ENCODE measurements around the gene LCN9. TPM values are rescaled to one million over a fixed set of nuclear protein-coding genes. Genes with fewer than 3 reads are reported as not detected.

The LCN9 gene
- total and polyA plus RNA-seq, 2 of the 4 experiments (the other 2 are of a cell fraction): not detected

DNA sequence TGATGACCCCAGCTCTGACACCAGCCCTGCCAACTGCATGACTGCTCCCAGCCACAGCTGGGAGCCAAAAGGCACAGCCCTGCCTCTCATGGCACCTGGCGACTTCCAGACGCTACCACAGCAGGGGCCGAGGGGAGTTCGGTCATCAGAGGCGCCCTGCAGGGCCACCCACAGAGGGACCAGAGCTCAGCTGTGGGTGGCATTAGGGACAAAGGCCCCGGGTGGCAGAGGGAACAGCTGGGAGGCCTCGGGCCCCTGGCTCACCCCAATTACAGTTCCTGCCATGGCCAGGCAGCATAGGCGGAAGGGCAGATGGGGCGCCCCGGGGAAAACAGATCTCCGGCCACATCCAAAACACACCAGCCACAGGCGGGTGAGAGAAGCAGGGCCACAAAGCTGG is 32.5 kb downstream of the LCN9 start:
- H3K4ac ChIP-seq (ENCODE audit: low read depth, low read length): no peak overlapping the region

More for the DNA sequence above, 32.5 kb downstream of the LCN9 start:
- ChIA-PET CTCF (no interaction called here), POLR2A (ENCODE audit: unreplicated experiment) (no interaction called here)
- H3K36me3 ChIP-seq (ENCODE audit: control insufficient read depth, insufficient read depth, low read length): no peaks in the 10 kb centered on the region
- H3K9ac ChIP-seq (ENCODE audit: low read depth, low read length): no peak overlapping the region
- H3K9me3 ChIP-seq (ENCODE audit: control insufficient read depth, insufficient read depth, low read length): no peaks in the 10 kb centered on the region
- peaks cover 2% of the 10 kb centered on the region; the same call in 1 of the 2 replicates for H3K27me3 ChIP-seq (ENCODE audit: control insufficient read depth, insufficient read depth, low read length)
- in situ Hi-C loops (cut with MboI; ENCODE audit: low sequenced_read_pairs): no loop called here
- 73% methylated on average over 6 of the region's 12 CpGs; no CpG with 5 or more reads in 1 of the 2 experiments for WGBS, 2 experiments (ENCODE audit: extremely low coverage in 2 of 2, insufficient read length in 1 of 2)
- H3K4me3 ChIP-seq (ENCODE audit: insufficient read depth, low read depth, low read length): no peak overlapping the region
- no peak overlapping the region for H2BK15ac ChIP-seq (ENCODE audit: low read depth, low read length)
- peaks cover 4% of the 10 kb centered on the region; the same call in 1 of the 2 replicates for H3K9me1 ChIP-seq (ENCODE audit: insufficient read depth, low read length)
- H2AK5ac ChIP-seq (ENCODE audit: low read depth, low read length): no peak overlapping the region
- no peak overlapping the region for H2BK20ac ChIP-seq (ENCODE audit: low read depth, low read length)
- H4K20me1 ChIP-seq (ENCODE audit: insufficient read depth, low read length): no peaks in the 10 kb centered on the region
- no peak overlapping the region for H2BK120ac ChIP-seq (ENCODE audit: low read depth, low read length)
- no peak overlapping the region for H3K14ac ChIP-seq (replicated peaks; ENCODE audit: low read depth, low read length)
- no peak overlapping the region for H4K91ac ChIP-seq (ENCODE audit: insufficient read depth, low read depth, low read length)
- H4K8ac ChIP-seq (ENCODE audit: low read depth in 2 of 2, low read length in 2 of 2): no peak overlapping the region
- H3K18ac ChIP-seq (ENCODE audit: low read depth, low read length): no peak overlapping the region
- no TSS peak for BruUV-seq (replicated peaks)
- H3K79me1 ChIP-seq (ENCODE audit: low read depth in 1 of 2, low read length in 2 of 2): no peaks in the 10 kb centered on the region
- no peak for DNase-seq
- no peak overlapping the region for H2AFZ ChIP-seq (replicated peaks; ENCODE audit: low read length, poor library complexity)
- H3K4me2 ChIP-seq (ENCODE audit: low read depth, low read length): no peak overlapping the region
- dilution Hi-C loops (cut with HindIII; ENCODE audit: low sequenced_read_pairs, unreplicated experiment): no loop called here
- no peaks in the 10 kb centered on the region for H3K4me1 ChIP-seq (ENCODE audit: control insufficient read depth, insufficient read depth, low read length)
- TF ChIP-seq FOS (IDR thresholded peaks at IDR 0.05; ENCODE audit: low read depth, low read length) (no peak), MAFK (IDR thresholded peaks at IDR 0.05; ENCODE audit: low read depth, low read length) (no peak), CEBPB (IDR thresholded peaks at IDR 0.05; ENCODE audit: low read depth, low read length) (no peak), CHD1 (IDR thresholded peaks at IDR 0.05; ENCODE audit: low read depth, low read length) (no peak), POLR2A (IDR thresholded peaks at IDR 0.05; ENCODE audit: low read depth, low read length) (no peak), MAZ (IDR thresholded peaks at IDR 0.05; ENCODE audit: borderline replicate concordance, low read depth, low read length) (no peak), RAD21 (IDR thresholded peaks at IDR 0.05; ENCODE audit: low read length) (no peak), RFX5 (IDR thresholded peaks at IDR 0.05; ENCODE audit: low read depth, low read length) (no peak), RCOR1 (IDR thresholded peaks at IDR 0.05; ENCODE audit: insufficient replicate concordance, low read length) (no peak), NFE2L2 (IDR thresholded peaks at IDR 0.05; ENCODE audit: low read depth, low read length) (no peak), SMC3 (IDR thresholded peaks at IDR 0.05; ENCODE audit: low read depth, low read length) (no peak), BHLHE40 (IDR thresholded peaks at IDR 0.05; ENCODE audit: low read depth, low read length) (no peak)
- TF ChIP-seq, protein P1, sequence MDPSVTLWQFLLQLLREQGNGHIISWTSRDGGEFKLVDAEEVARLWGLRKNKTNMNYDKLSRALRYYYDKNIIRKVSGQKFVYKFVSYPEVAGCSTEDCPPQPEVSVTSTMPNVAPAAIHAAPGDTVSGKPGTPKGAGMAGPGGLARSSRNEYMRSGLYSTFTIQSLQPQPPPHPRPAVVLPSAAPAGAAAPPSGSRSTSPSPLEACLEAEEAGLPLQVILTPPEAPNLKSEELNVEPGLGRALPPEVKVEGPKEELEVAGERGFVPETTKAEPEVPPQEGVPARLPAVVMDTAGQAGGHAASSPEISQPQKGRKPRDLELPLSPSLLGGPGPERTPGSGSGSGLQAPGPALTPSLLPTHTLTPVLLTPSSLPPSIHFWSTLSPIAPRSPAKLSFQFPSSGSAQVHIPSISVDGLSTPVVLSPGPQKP (IDR thresholded peaks at IDR 0.05; ENCODE audit: borderline replicate concordance, low read depth, low read length): no peak
- TF ChIP-seq, protein P2, sequence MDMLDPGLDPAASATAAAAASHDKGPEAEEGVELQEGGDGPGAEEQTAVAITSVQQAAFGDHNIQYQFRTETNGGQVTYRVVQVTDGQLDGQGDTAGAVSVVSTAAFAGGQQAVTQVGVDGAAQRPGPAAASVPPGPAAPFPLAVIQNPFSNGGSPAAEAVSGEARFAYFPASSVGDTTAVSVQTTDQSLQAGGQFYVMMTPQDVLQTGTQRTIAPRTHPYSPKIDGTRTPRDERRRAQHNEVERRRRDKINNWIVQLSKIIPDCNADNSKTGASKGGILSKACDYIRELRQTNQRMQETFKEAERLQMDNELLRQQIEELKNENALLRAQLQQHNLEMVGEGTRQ (IDR thresholded peaks at IDR 0.05; ENCODE audit: low read depth, low read length): no peak
- TF ChIP-seq, protein P3, sequence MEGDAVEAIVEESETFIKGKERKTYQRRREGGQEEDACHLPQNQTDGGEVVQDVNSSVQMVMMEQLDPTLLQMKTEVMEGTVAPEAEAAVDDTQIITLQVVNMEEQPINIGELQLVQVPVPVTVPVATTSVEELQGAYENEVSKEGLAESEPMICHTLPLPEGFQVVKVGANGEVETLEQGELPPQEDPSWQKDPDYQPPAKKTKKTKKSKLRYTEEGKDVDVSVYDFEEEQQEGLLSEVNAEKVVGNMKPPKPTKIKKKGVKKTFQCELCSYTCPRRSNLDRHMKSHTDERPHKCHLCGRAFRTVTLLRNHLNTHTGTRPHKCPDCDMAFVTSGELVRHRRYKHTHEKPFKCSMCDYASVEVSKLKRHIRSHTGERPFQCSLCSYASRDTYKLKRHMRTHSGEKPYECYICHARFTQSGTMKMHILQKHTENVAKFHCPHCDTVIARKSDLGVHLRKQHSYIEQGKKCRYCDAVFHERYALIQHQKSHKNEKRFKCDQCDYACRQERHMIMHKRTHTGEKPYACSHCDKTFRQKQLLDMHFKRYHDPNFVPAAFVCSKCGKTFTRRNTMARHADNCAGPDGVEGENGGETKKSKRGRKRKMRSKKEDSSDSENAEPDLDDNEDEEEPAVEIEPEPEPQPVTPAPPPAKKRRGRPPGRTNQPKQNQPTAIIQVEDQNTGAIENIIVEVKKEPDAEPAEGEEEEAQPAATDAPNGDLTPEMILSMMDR (conservative IDR thresholded peaks at IDR 0.05; ENCODE audit: low read depth, low read length): no peak
- H2BK5ac ChIP-seq (ENCODE audit: low read depth, low read length, poor library complexity, severe bottlenecking): no peak overlapping the region
- no peak overlapping the region for H4K5ac ChIP-seq (ENCODE audit: low read depth, low read length)
- intact Hi-C loops (cut with micrococcal nuclease): no loop called here
- H3K56ac ChIP-seq (ENCODE audit: extremely low read depth, insufficient read depth, low read length): no peak overlapping the region
- H2AK9ac ChIP-seq (replicated peaks; ENCODE audit: low read depth, low read length, poor library complexity): no peak overlapping the region
- no peak overlapping the region for H3K23ac ChIP-seq (ENCODE audit: low read depth, low read length)
- H3K27ac ChIP-seq (ENCODE audit: insufficient read depth, low read length): no peak overlapping the region
- ATAC-seq (ENCODE audit: low read depth): no peak
